ENCODE data around the gene ZFPM1.

- TF ChIP-seq POLR2A (IDR thresholded peaks at IDR 0.05) (no peak), CTCF (IDR thresholded peaks at IDR 0.05) (no peak), EP300 (IDR thresholded peaks at IDR 0.05) (no peak)
Observed at GRCh38 chr16:88585927-88586581, 133.0 kb downstream of the ZFPM1 start.
